NCI-H2196 (cell line): ENCODE data around the gene CRK.
A peak's percentile ranks its signal among the peaks of the same experiment; 100 is the strongest.
"Not testable (repeated sequence)": the region's sequence is repeated elsewhere in the genome, so short reads cannot be mapped to it uniquely, and the experiment has no call there.

Experiments used
- DNase-seq: peaks from one replicate; lab custom pipeline; 2025; ENCODE audit not compliant: unreplicated experiment; lab: John Stamatoyannopoulos, UW

The CRK gene

GRCh38 chr17:1467898-1468492 lies 12.0 kb upstream of the CRK start:
- peak; percentile 25 for DNase-seq

GRCh38 chr17:1467258-1467657 lies 11.2 kb upstream of the CRK start:
- DNase-seq, result no peak

- no peak for DNase-seq
These were observed 8.2 kb upstream of the CRK start for GRCh38 chr17:1464186-1464585.

GRCh38 chr17:1462164-1463112 lies 6.4 kb upstream of the CRK start:
- DNase-seq, result no peak

GRCh38 chr17:1461198-1461944 lies 5.3 kb upstream of the CRK start:
- DNase-seq, result no peak

- no peak for DNase-seq
These were observed 4.2 kb upstream of the CRK start for GRCh38 chr17:1460233-1460632.

GRCh38 chr17:1455291-1455796 lies 688 bp downstream of the CRK start:
- DNase-seq, result peak; percentile 18

- DNase-seq, result no peak
These were observed 1.5 kb downstream of the CRK start for GRCh38 chr17:1454541-1454940.

- DNase-seq, result not testable (repeated sequence)
These were observed 2.3 kb downstream of the CRK start for GRCh38 chr17:1453694-1454093.

GRCh38 chr17:1452836-1453235 lies 3.2 kb downstream of the CRK start:
- DNase-seq, result no peak

- not testable (repeated sequence) for DNase-seq
These were observed 5.8 kb downstream of the CRK start for GRCh38 chr17:1450261-1450660.

GRCh38 chr17:1449412-1449967 lies 6.5 kb downstream of the CRK start:
- no peak for DNase-seq

GRCh38 chr17:1447052-1447451 lies 9.0 kb downstream of the CRK start:
- no peak for DNase-seq

- DNase-seq, result peak; percentile 5
These were observed 9.8 kb downstream of the CRK start for GRCh38 chr17:1446201-1446600.

- not testable (repeated sequence) for DNase-seq
These were observed 10.3 kb downstream of the CRK start for GRCh38 chr17:1445695-1446094.

- DNase-seq, result not testable (repeated sequence)
These were observed 13.3 kb downstream of the CRK start for GRCh38 chr17:1442721-1443120.

GRCh38 chr17:1442187-1442586 lies 13.8 kb downstream of the CRK start:
- DNase-seq, result no peak

GRCh38 chr17:1440921-1441320 lies 15.1 kb downstream of the CRK start:
- no peak for DNase-seq

GRCh38 chr17:1438593-1439083 lies 17.4 kb downstream of the CRK start:
- no peak for DNase-seq

GRCh38 chr17:1435326-1435725 lies 20.7 kb downstream of the CRK start:
- no peak for DNase-seq

- no peak for DNase-seq
These were observed 21.9 kb downstream of the CRK start for GRCh38 chr17:1434150-1434549.
